Osteoblast (primary cell): ENCODE data around the gene EPC2. TPM values are rescaled to one million over a fixed set of nuclear protein-coding genes. Genes with fewer than 3 reads are reported as not detected.

Experiments used
- DNase-seq: peaks from one replicate; pipeline ENCODE4 v3.0.0; 2011; ENCODE audit warnings: low spot score, mixed read lengths; ENCODE audit not compliant: insufficient read length; ENCODE audit errors: missing footprints
- H2AFZ ChIP-seq: 2 replicates; pipeline ENCODE4 v1.6.0; 2011; ENCODE audit warnings: mild to moderate bottlenecking, low read length
- H3K27ac ChIP-seq: 2 replicates; pipeline ENCODE4 v1.5.1; 2011; ENCODE audit warnings: mild to moderate bottlenecking, low read depth, low read length, moderate library complexity
- H3K27me3 ChIP-seq: 2 replicates; pipeline ENCODE4 v1.6.0; 2012; ENCODE audit warnings: mild to moderate bottlenecking, control low read depth, inconsistent platforms, low read length, moderate library complexity; ENCODE audit not compliant: insufficient read depth
- H3K36me3 ChIP-seq: 2 replicates; pipeline ENCODE4 v1.5.1; 2011; ENCODE audit warnings: mild to moderate bottlenecking, low read length, control low read depth, moderate library complexity; ENCODE audit not compliant: insufficient read depth
- H3K4me1 ChIP-seq: 2 replicates; pipeline ENCODE4 v1.5.1; 2011; ENCODE audit warnings: mild to moderate bottlenecking, low read length, control low read depth, moderate library complexity; ENCODE audit not compliant: insufficient read depth
- H3K4me2 ChIP-seq: 2 replicates; pipeline ENCODE4 v1.6.0; 2011; ENCODE audit warnings: mild to moderate bottlenecking, low read length; ENCODE audit not compliant: insufficient read depth
- H3K4me3 ChIP-seq: fragments of 200-600 bp; sonication (generic); 3 replicates; pipeline ENCODE4 v1.5.1; 2012; ENCODE audit warnings: mild to moderate bottlenecking, low read length, inconsistent platforms; ENCODE audit not compliant: insufficient read depth
- H3K79me2 ChIP-seq: 2 replicates; pipeline ENCODE4 v1.6.0; 2012; ENCODE audit warnings: mild to moderate bottlenecking, low read length, control low read depth, inconsistent platforms; ENCODE audit not compliant: insufficient read depth
- H3K9me3 ChIP-seq: 2 replicates; pipeline ENCODE4 v1.5.1; 2011; ENCODE audit warnings: low read depth, low read length, control low read depth
- H4K20me1 ChIP-seq: 2 replicates; pipeline ENCODE4 v1.6.0; 2012; ENCODE audit warnings: mild to moderate bottlenecking, low read length, control low read depth; ENCODE audit not compliant: insufficient read depth
- CTCF ChIP-seq: IDR thresholded peaks from 2 replicates; pipeline ENCODE4 v1.5.1; 2011; ENCODE audit warnings: mild to moderate bottlenecking, low read depth, low read length, moderate library complexity; ENCODE audit errors: extremely low read depth
- total RNA-seq: library from RNA; depleted of rRNA; stranded (reverse); fragments of >200 nt; gene quantifications from 2 replicates; pipeline ENCODE4 v1.2.3, GENCODE V29; 2012

The EPC2 gene
- total RNA-seq, 1 donor, result 29.3 TPM

DNA sequence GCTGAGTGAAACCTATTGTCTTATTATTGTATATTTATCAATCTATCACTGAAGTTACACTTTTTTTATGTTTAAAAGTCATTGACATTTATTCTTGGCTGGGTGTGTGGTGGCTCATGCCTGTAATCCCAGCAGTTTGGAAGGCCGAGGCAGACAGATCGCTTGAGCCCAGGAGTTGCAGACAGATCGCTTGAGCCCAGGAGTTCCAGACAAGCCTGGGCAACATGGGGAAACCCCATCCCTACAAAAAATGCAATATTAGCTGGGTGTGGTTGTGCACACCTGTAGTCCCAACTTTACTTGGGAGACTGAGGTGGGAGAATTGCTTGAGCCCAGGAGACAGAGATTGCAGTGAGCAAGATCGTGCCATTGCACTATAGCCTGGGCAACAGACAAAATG is 97.8 kb downstream of the EPC2 start:
- TF ChIP-seq CTCF, result no peak
- no peak for DNase-seq
- no peaks in the 10 kb centered on the region for H3K36me3 ChIP-seq
- H4K20me1 ChIP-seq, result peaks cover 9% of the 10 kb centered on the region
- H3K4me1 ChIP-seq, result no peaks in the 10 kb centered on the region
- no peak overlapping the region for H3K27ac ChIP-seq
- H3K27me3 ChIP-seq, result no peaks in the 10 kb centered on the region
- H2AFZ ChIP-seq, result no peak overlapping the region
- no peaks in the 10 kb centered on the region for H3K9me3 ChIP-seq
- H3K79me2 ChIP-seq, result peaks cover 11% of the 10 kb centered on the region
- no peak overlapping the region for H3K4me3 ChIP-seq
- H3K4me2 ChIP-seq, result no peak overlapping the region

DNA sequence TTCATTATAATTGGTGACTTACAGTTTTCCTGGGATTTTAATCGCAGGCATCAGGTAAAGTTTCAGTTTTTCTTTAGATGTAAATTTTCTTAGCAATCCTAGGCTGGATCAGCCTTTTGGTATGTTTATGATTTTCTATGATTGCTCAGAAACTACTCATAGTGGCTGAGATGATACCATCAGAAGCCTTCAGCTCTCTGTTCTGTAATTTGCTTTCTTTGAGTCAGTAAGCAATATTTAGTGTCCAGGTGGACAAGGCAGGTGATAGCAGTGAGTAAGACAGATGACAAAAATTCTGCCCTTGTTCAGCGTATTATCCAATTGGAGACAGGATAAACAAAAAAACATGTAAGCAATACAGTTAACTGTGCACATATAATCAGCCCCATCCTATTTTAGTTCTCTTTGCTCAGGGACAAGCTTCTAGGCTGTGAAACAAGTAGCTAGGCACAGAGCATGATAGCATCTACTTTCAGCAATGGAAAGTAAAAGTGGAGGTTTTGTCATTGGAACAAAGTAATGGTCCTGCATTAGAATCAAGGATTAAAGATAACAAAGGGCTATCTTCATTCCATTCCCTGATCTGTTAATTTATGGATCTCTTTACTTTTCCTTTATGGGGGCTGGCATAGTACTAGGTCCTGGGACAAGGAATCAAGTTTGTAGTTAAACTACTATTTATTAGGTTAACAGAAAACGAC is 100.8 kb downstream of the EPC2 start:
- Histone ChIP-seq H4K20me1 (peaks cover 9% of the 10 kb centered on the region), H2AFZ (no peak overlapping the region), H3K27ac (no peak overlapping the region), H3K4me2 (no peak overlapping the region), H3K36me3 (no peaks in the 10 kb centered on the region), H3K4me3 (no peak overlapping the region), H3K79me2 (peaks cover 3% of the 10 kb centered on the region), H3K4me1 (no peaks in the 10 kb centered on the region), H3K27me3 (no peaks in the 10 kb centered on the region), H3K9me3 (no peaks in the 10 kb centered on the region)
- no peak for TF ChIP-seq CTCF
- no peak for DNase-seq

DNA sequence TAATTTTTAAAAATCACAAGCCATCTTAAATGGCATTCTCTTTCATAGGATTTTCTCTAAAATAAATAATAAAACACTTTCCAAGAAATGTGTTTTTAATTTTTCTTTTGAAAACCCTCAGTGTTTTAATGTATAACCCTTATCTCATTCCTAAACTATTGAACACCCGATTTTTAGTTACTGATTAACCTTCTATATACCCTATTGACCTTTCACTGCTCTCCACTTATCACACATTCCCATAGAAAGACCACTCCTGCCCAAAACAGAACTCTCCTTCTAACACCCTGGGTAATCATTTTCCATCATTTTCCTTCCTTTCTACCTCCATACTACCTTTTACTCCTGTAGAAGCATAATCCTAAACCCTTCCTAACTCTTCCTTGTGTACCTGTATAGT is 102.4 kb downstream of the EPC2 start:
- Histone ChIP-seq H3K36me3 (no peaks in the 10 kb centered on the region), H3K4me1 (no peaks in the 10 kb centered on the region), H3K9me3 (no peaks in the 10 kb centered on the region), H3K79me2 (peaks cover 3% of the 10 kb centered on the region), H4K20me1 (peaks cover 8% of the 10 kb centered on the region), H3K4me2 (no peak overlapping the region), H3K27ac (no peak overlapping the region), H2AFZ (no peak overlapping the region), H3K27me3 (no peaks in the 10 kb centered on the region), H3K4me3 (no peak overlapping the region)
- no peak for DNase-seq
- TF ChIP-seq CTCF, result no peak

DNA sequence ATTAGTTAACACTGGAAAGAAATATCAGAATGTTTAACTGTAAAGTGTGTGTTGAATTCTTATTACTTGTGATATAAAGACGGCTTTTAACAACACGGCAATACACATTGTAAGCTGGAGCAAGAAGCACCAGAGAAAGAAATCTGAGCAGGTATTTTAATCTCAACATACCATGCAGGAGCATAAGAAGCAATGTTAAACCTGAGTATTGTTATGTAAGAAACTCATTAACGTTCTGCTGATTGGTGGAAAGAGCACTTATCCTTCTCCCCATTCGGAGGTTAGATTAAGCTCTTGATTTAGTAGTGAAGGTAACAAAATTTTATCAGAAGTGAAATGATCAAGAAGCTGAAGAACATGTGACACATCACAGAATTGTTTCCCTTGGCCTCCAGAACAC is 107.4 kb downstream of the EPC2 start:
- DNase-seq, result no peak
- H3K27me3 ChIP-seq, result no peaks in the 10 kb centered on the region
- H4K20me1 ChIP-seq, result no peaks in the 10 kb centered on the region
- H3K9me3 ChIP-seq, result no peaks in the 10 kb centered on the region
- no peaks in the 10 kb centered on the region for H3K79me2 ChIP-seq
- peaks cover 11% of the 10 kb centered on the region for H3K4me1 ChIP-seq
- no peak for TF ChIP-seq CTCF
- H3K4me2 ChIP-seq, result no peak overlapping the region
- no peak overlapping the region for H3K4me3 ChIP-seq
- H3K27ac ChIP-seq, result no peak overlapping the region
- no peaks in the 10 kb centered on the region for H3K36me3 ChIP-seq
- H2AFZ ChIP-seq, result no peak overlapping the region
